Endothelial cell of umbilical vein (primary cell): ENCODE data around the gene RAB37. TPM values are rescaled to one million over a fixed set of nuclear protein-coding genes. Genes with fewer than 3 reads are reported as not detected.
A peak's percentile ranks its signal among the peaks of the same experiment; 100 is the strongest.

Experiments
- BruUV-seq: library from RNA; stranded (reverse); fragments of 400-500 nt; replicated peaks from 2 replicates; lab custom pipeline; 2021; lab: Mats Ljungman, UMichigan
- CTCF ChIA-PET: fragments of 300-600, 350-600 bp; sonication (Branson Sonifier 250); formaldehyde crosslinking; loops from one replicate; lab custom pipeline; 2021; ENCODE audit warnings: antibody characterized with exemption, inconsistent platforms; lab: Charles Lee
- POLR2A ChIA-PET: fragments of 300-600, 350-600 bp; sonication (Branson Sonifier 250); formaldehyde crosslinking; loops from one replicate; lab custom pipeline; 2021; ENCODE audit warnings: antibody characterized with exemption, inconsistent platforms; lab: Charles Lee
- DNase-seq: peaks from one replicate; pipeline ENCODE4 v3.0.0-alpha.2; 2011; ENCODE audit warnings: low read depth, low spot score
- FAIRE-seq: peaks from 2 replicates; lab custom pipeline; 2011; peaks lifted over from hg19 to GRCh38; lab: Jason Lieb, UNC
- H2AFZ ChIP-seq: 2 replicates; pipeline ENCODE4 v1.6.0; 2012; ENCODE audit warnings: low read depth, low read length, control low read depth, inconsistent platforms
- H3K27ac ChIP-seq: 2 replicates; pipeline ENCODE4 v1.5.1; 2011; ENCODE audit warnings: low read depth, mild to moderate bottlenecking, control low read depth, low read length, moderate library complexity; ENCODE audit not compliant: insufficient read depth
- H3K27me3 ChIP-seq, 2 experiments: 2 replicates each; pipeline versions ENCODE4 v1.6.0 to v1.6.1; 2011; ENCODE audit warnings: low read length in 2 of 2, mixed read lengths in 1 of 2; ENCODE audit not compliant: control insufficient read depth in 2 of 2, insufficient read depth in 2 of 2
- H3K36me3 ChIP-seq, 2 experiments: 2 replicates in 1 of 2; 3 replicates in 1 of 2; pipeline ENCODE4 v1.5.1; 2011; ENCODE audit warnings: low read length in 2 of 2, mild to moderate bottlenecking in 1 of 2, moderate library complexity in 1 of 2; ENCODE audit not compliant: control insufficient read depth in 2 of 2, insufficient read depth in 2 of 2; ENCODE audit errors: extremely low read depth in 1 of 2
- H3K4me1 ChIP-seq: 3 replicates; pipeline ENCODE4 v1.5.1; 2011; ENCODE audit warnings: mild to moderate bottlenecking, low read length; ENCODE audit not compliant: control insufficient read depth, insufficient read depth; ENCODE audit errors: extremely low read depth
- H3K4me2 ChIP-seq: 2 replicates; pipeline ENCODE4 v1.6.1; 2011; ENCODE audit warnings: low read length, control low read depth, mixed read lengths; ENCODE audit not compliant: insufficient read depth
- H3K4me3 ChIP-seq, 3 experiments: fragments of 200-600 bp in 1 of 3; sonication (generic), shearing (Covaris generic) in 1 of 3; replicated peaks in 1 of 3; 2 replicates each; pipeline ENCODE4 v1.5.1; 2011 to 2016; ENCODE audit warnings: control low read depth in 3 of 3, low read length in 3 of 3, mild to moderate bottlenecking in 2 of 3, inconsistent platforms in 1 of 3, low read depth in 1 of 3, moderate library complexity in 1 of 3; ENCODE audit not compliant: insufficient read depth in 1 of 3
- H3K79me2 ChIP-seq: 2 replicates; pipeline ENCODE4 v1.6.0; 2012; ENCODE audit warnings: low read length, inconsistent platforms; ENCODE audit not compliant: control insufficient read depth, insufficient read depth
- H3K9ac ChIP-seq: replicated peaks from 2 replicates; pipeline ENCODE3; 2011; ENCODE audit warnings: low read length, control low read depth; ENCODE audit not compliant: insufficient read depth; ENCODE audit errors: extremely low read depth
- H3K9me1 ChIP-seq: replicated peaks from 3 replicates; pipeline ENCODE4 v1.6.0; 2011; ENCODE audit warnings: mild to moderate bottlenecking, low read length; ENCODE audit not compliant: control insufficient read depth, insufficient read depth; ENCODE audit errors: extremely low read depth
- H3K9me3 ChIP-seq: replicated peaks from 2 replicates; pipeline ENCODE4 v1.5.1; 2012; ENCODE audit warnings: low read length, inconsistent platforms; ENCODE audit not compliant: control insufficient read depth, insufficient read depth
- H4K20me1 ChIP-seq: replicated peaks from 2 replicates; pipeline ENCODE3; 2011; ENCODE audit warnings: mild to moderate bottlenecking, low read length; ENCODE audit not compliant: control insufficient read depth, insufficient read depth; ENCODE audit errors: extremely low read depth
- CTCF ChIP-seq, 2 donors: IDR thresholded peaks; 1 replicate in 1 of 2; 2 replicates in 1 of 2; pipeline ENCODE4 v1.5.1; 2011; ENCODE audit warnings: low read length in 2 of 2, mild to moderate bottlenecking in 2 of 2, moderate library complexity in 2 of 2, control low read depth in 1 of 2, inconsistent platforms in 1 of 2, low read depth in 1 of 2; ENCODE audit not compliant: insufficient read depth in 1 of 2; ENCODE audit errors: extremely low read depth in 1 of 2
- EZH2 ChIP-seq: IDR thresholded peaks from 2 replicates; pipeline ENCODE4 v1.6.1; 2012; ENCODE audit warnings: borderline replicate concordance, low read depth, mild to moderate bottlenecking, moderate library complexity, low read length, inconsistent platforms; ENCODE audit not compliant: severe bottlenecking
- FOS ChIP-seq: IDR thresholded peaks from 2 replicates; pipeline ENCODE4 v1.6.1; 2011; ENCODE audit warnings: mild to moderate bottlenecking, low read length, moderate library complexity, borderline replicate concordance; ENCODE audit not compliant: insufficient read depth
- GATA2 ChIP-seq: IDR thresholded peaks from 2 replicates; pipeline ENCODE4 v1.7.0; 2011; ENCODE audit warnings: low read depth, mild to moderate bottlenecking, moderate library complexity, mixed read lengths, low read length; ENCODE audit not compliant: insufficient read length, insufficient read depth
- JUN ChIP-seq: IDR thresholded peaks from 2 replicates; pipeline ENCODE4 v1.6.1; 2011; ENCODE audit warnings: borderline replicate concordance, low read depth; ENCODE audit not compliant: insufficient read length, insufficient read depth
- MYC ChIP-seq: IDR thresholded peaks from one replicate; pipeline ENCODE4 v1.6.1; 2011; ENCODE audit warnings: mild to moderate bottlenecking, low read depth, low read length
- POLR2A ChIP-seq: IDR thresholded peaks from 2 replicates; pipeline ENCODE4 v1.6.1; 2012; ENCODE audit warnings: low read depth, mild to moderate bottlenecking, control low read depth, low read length
- POLR2AphosphoS5 ChIP-seq: IDR thresholded peaks from 2 replicates; pipeline ENCODE4 v1.6.1; 2012; ENCODE audit warnings: low read depth, mild to moderate bottlenecking, control low read depth, low read length, moderate library complexity; ENCODE audit not compliant: insufficient read depth
- dilution Hi-C: fragments of 300-500 bp; cut with MboI; formaldehyde crosslinking; loops from one replicate; pipeline ENCODE4 v1.15.0; 2019; ENCODE audit warnings: low sequenced_read_pairs; ENCODE audit not compliant: extremely low pct_ligation_motif_present
- intact Hi-C: fragments of 100-400 bp; cut with micrococcal nuclease; formaldehyde crosslinking; loops from one replicate; pipeline ENCODE4 v1.10.0; 2022
- polyA plus RNA-seq, 4 experiments: library from polyadenylated mRNA; depleted of rRNA in 3 of 4; stranded (reverse) in 3 of 4; unstranded in 1 of 4; fragments of >200 nt; gene quantifications; 2 replicates each; pipeline versions ENCODE4 v1.2.1 to v1.2.3, GENCODE V29; 2011 to 2012; ENCODE audit warnings: missing spikeins in 1 of 4
- total RNA-seq: library from RNA; stranded (reverse); gene quantifications from 2 replicates; pipeline ENCODE4 v1.2.3, GENCODE V29; 2021
- TF ChIP-seq, protein P1 (sequence below): IDR thresholded peaks from 2 replicates; pipeline ENCODE4 v1.6.1; 2011; ENCODE audit not compliant: insufficient read depth, insufficient read length

Gene RAB37
- total and polyA plus RNA-seq, 2 donors (not counting 3 experiments of a cell fraction or from before 2014, with no cell fraction given) = 0.11 TPM; not detected in 1

DNA sequence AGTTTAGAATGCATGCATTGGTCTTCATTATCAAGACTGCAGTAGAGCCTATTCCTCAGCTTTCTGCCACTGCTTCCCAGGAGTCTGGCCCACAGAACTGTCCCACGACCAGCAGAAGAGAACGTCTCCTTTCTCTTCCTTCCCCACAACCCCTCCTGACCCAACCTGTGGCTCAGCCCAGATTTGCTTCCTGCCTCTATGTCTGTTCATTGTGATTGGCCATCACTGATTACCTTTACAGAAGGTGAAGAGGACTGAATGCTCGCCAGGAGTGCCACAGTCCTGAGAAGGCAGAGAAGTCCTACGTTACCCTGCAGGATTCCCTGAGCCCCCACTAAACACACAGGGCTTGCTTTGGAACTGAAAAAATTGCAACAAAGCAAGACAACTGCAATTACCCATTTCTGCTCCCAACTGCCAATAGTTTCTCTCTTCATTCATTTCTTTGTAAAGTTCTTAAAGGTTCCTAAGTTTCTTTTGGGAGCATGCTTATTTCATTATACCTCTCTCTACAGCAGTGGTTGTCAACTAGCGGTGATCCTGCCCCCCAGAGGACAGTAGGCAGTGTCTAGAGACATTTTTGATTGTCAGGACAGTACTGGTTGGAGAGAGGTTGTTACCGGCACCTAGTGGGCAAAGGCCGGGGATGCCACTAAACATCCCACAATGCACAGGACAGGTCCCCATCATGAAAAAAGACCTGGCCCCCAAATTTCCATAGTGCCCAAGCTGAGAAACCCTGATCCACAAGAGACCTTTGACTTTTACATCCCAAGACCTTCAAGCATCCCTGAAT lies 43.6 kb downstream of the RAB37 start:
- ChIA-PET POLR2A (no interaction called here), CTCF (interaction anchor here (0.7 to 5.5 kb wide), 6 partner anchors 11 to 123 kb away, joined by 3 to 29 read pairs (median 6); partner anchors contain the start of gene GRIN2C)
- dilution Hi-C loops (no loop called here), intact Hi-C loops (no loop called here)
- Histone ChIP-seq H3K9ac (no peak overlapping the region), H4K20me1 (no peaks in the 10 kb centered on the region), H3K9me1 (no peaks in the 10 kb centered on the region), H3K27ac (no peak overlapping the region), H3K4me2 (no peak overlapping the region), H2AFZ (no peak overlapping the region), H3K36me3 (peaks cover 0 to 6% of the 10 kb centered on the region in 2 experiments), H3K79me2 (peaks cover 12% of the 10 kb centered on the region), H3K4me3 (no peak overlapping the region), H3K27me3 (no peaks in the 10 kb centered on the region), H3K4me1 (peaks cover 7% of the 10 kb centered on the region), H3K9me3 (no peaks in the 10 kb centered on the region)
- DNase-seq (no peak), FAIRE-seq (no peak)
- TF ChIP-seq POLR2A = no peak
- TF ChIP-seq CTCF (IDR thresholded peaks at IDR 0.05; ENCODE audit: extremely low read depth in 1 of 2, insufficient read depth in 1 of 2, low read depth in 1 of 2, low read length in 2 of 2) = peak; percentile 12 to 17
- no TSS peak for BruUV-seq

- POLR2A ChIA-PET = no interaction called here
- no peak overlapping the region for H3K4me3 ChIP-seq
- H3K9me1 ChIP-seq = no peaks in the 10 kb centered on the region
- no peak for TF ChIP-seq POLR2A
- TF ChIP-seq POLR2AphosphoS5 = no peak
- TF ChIP-seq FOS = no peak
- TF ChIP-seq, protein P1, sequence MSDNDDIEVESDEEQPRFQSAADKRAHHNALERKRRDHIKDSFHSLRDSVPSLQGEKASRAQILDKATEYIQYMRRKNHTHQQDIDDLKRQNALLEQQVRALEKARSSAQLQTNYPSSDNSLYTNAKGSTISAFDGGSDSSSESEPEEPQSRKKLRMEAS = no peak
- TF ChIP-seq EZH2 = no peak
- TF ChIP-seq CTCF (IDR thresholded peaks at IDR 0.05; ENCODE audit: extremely low read depth in 1 of 2, insufficient read depth in 1 of 2, low read depth in 1 of 2, low read length in 2 of 2) = no peak
- no peak for TF ChIP-seq JUN
- TF ChIP-seq MYC = no peak
- no peak for TF ChIP-seq GATA2
- no peak overlapping the region for H3K9ac ChIP-seq
- no peak for FAIRE-seq
- H2AFZ ChIP-seq = no peak overlapping the region
- no peaks in the 10 kb centered on the region for H3K9me3 ChIP-seq
- intact Hi-C loops = no loop called here
- BruUV-seq = no TSS peak
- H3K36me3 ChIP-seq = peaks cover 0 to 6% of the 10 kb centered on the region in 2 experiments
- dilution Hi-C loops = no loop called here
- CTCF ChIA-PET = interaction anchor here (1.1 to 2.2 kb wide), 3 partner anchors 9 to 79 kb away, joined by 3 to 8 read pairs (median 4); no protein-coding TSS in a partner anchor
- no peaks in the 10 kb centered on the region for H3K79me2 ChIP-seq
- no peak overlapping the region for H3K27ac ChIP-seq
- no peaks in the 10 kb centered on the region for H3K27me3 ChIP-seq
- H4K20me1 ChIP-seq = no peaks in the 10 kb centered on the region
- no peak for DNase-seq
- H3K4me2 ChIP-seq = no peak overlapping the region
- H3K4me1 ChIP-seq = no peaks in the 10 kb centered on the region
Measured at GRCh38 chr17:74782571-74782970, 45.5 kb downstream of the RAB37 start.
